HepG2 (cell line): ENCODE results near the gene FGF1. TPM values are rescaled to one million over a fixed set of nuclear protein-coding genes. Genes with fewer than 3 reads are reported as not detected.

Source experiments
- ATAC-seq: fragments of 200-7000 bp; cut with Tn5 transposase; 3 replicates; pipeline ENCODE4 v1.9.1; 2020; ENCODE audit warnings: mild to moderate bottlenecking, moderate library complexity
- BruUV-seq: library from RNA; stranded (reverse); fragments of 400-500 nt; replicated peaks from 2 replicates; lab custom pipeline; 2021; lab: Mats Ljungman, UMichigan
- CTCF ChIA-PET: fragments of 300-600 bp; formaldehyde crosslinking; extraction: SDS; loops from one replicate; lab custom pipeline; 2021; ENCODE audit warnings: low total read pairs, inconsistent platforms, low intra/inter-chr PET ratio; lab: Yijun Ruan, JAX
- POLR2A ChIA-PET: fragments of 350-600 bp; sonication (Branson Sonifier 250); formaldehyde crosslinking; loops from one replicate; lab custom pipeline; 2020; ENCODE audit warnings: antibody characterized with exemption, inconsistent platforms; lab: Yijun Ruan, JAX
- DNase-seq: peaks from one replicate; pipeline ENCODE4 v3.0.0-alpha.2; 2015; ENCODE audit warnings: low spot score
- FAIRE-seq: peaks from 3 replicates; lab custom pipeline; 2011; peaks lifted over from hg19 to GRCh38; lab: Jason Lieb, UNC
- H2AFZ ChIP-seq: one replicate; pipeline ENCODE4 v1.6.1; 2011; ENCODE audit warnings: low read length, inconsistent platforms
- H3K27ac ChIP-seq: fragments of 300-600 bp; 3 replicates; pipeline ENCODE4 v1.8.0; 2011; ENCODE audit warnings: mixed run types, mild to moderate bottlenecking, mixed read lengths, low read length, inconsistent platforms; ENCODE audit not compliant: insufficient read depth; ENCODE audit errors: extremely low read length
- H3K27me3 ChIP-seq, 2 experiments: fragments of 200-600 bp in 1 of 2; 2 replicates in 1 of 2; 3 replicates in 1 of 2; pipeline versions ENCODE4 v1.6.0 to v1.8.0; 2011; ENCODE audit warnings: low read length in 2 of 2, mild to moderate bottlenecking in 2 of 2, moderate library complexity in 2 of 2, inconsistent platforms in 1 of 2; ENCODE audit not compliant: insufficient read depth in 2 of 2, control insufficient read depth in 1 of 2
- H3K36me3 ChIP-seq, 2 experiments: fragments of 200-600 bp in 1 of 2; replicated peaks in 1 of 2; 2 replicates in 1 of 2; 3 replicates in 1 of 2; pipeline versions ENCODE4 v1.5.1 to v1.8.0; 2011; ENCODE audit warnings: low read length in 2 of 2, inconsistent platforms in 1 of 2; ENCODE audit not compliant: insufficient read depth in 2 of 2, control insufficient read depth in 1 of 2
- H3K4me1 ChIP-seq: 2 replicates; pipeline ENCODE4 v1.5.1; 2012; ENCODE audit warnings: low read length, inconsistent platforms; ENCODE audit not compliant: insufficient read depth
- H3K4me2 ChIP-seq: 2 replicates; pipeline ENCODE4 v1.6.0; 2011; ENCODE audit warnings: low read depth, low read length, inconsistent platforms
- H3K4me3 ChIP-seq, 3 experiments: fragments of 200-600 bp in 1 of 3; sonication (generic), shearing (Covaris generic) in 1 of 3; replicated peaks in 1 of 3; 2 replicates each; pipeline ENCODE4 v1.5.1; 2011 to 2016; ENCODE audit warnings: low read length in 3 of 3, inconsistent platforms in 2 of 3, low read depth in 2 of 3, mild to moderate bottlenecking in 2 of 3, control low read depth in 1 of 3, mixed read lengths in 1 of 3; ENCODE audit not compliant: insufficient read depth in 1 of 3
- H3K79me2 ChIP-seq: one replicate; pipeline ENCODE4 v1.6.1; 2011; ENCODE audit warnings: low read length, inconsistent platforms; ENCODE audit not compliant: insufficient read depth
- H3K9ac ChIP-seq: 2 replicates; pipeline ENCODE4 v1.6.0; 2011; ENCODE audit warnings: mild to moderate bottlenecking, low read depth, low read length, inconsistent platforms; ENCODE audit not compliant: insufficient read depth
- H3K9me3 ChIP-seq: 2 replicates; pipeline ENCODE4 v1.5.1; 2012; ENCODE audit warnings: mild to moderate bottlenecking, low read length
- H4K20me1 ChIP-seq: 2 replicates; pipeline ENCODE4 v1.6.0; 2011; ENCODE audit warnings: inconsistent platforms, mild to moderate bottlenecking, low read length, moderate library complexity; ENCODE audit not compliant: insufficient read depth
- ATF1 ChIP-seq: IDR thresholded peaks from 2 replicates; pipeline ENCODE4 v1.6.1; 2016; ENCODE audit warnings: mild to moderate bottlenecking, control low read depth
- DBP ChIP-seq: sonication (generic); formaldehyde crosslinking; IDR thresholded peaks from 2 replicates; pipeline ENCODE4 v1.4.0; 2020; ENCODE audit warnings: missing genetic modification reagents; ENCODE audit errors: not compliant biosample characterization
- HHEX ChIP-seq: IDR thresholded peaks from 2 replicates; pipeline ENCODE4 v1.6.1; 2016; ENCODE audit warnings: control low read depth
- HOMEZ ChIP-seq: IDR thresholded peaks from 2 replicates; pipeline ENCODE4 v1.6.1; 2016; ENCODE audit warnings: low read depth
- MXD4 ChIP-seq: IDR thresholded peaks from 2 replicates; pipeline ENCODE4 v1.6.1; 2016; ENCODE audit warnings: mild to moderate bottlenecking, missing biosample characterization, missing genetic modification reagents
- NFIB ChIP-seq: sonication (generic); formaldehyde crosslinking; IDR thresholded peaks from 2 replicates; pipeline ENCODE4 v1.9.0; 2021; ENCODE audit warnings: missing genetic modification reagents, mild to moderate bottlenecking, borderline replicate concordance
- POLR2AphosphoS2 ChIP-seq: IDR thresholded peaks from 2 replicates; pipeline ENCODE4 v1.6.1; 2011; ENCODE audit warnings: low read depth, low read length, improper control_type of control experiment
- ZBTB7A ChIP-seq: sonication (generic); formaldehyde crosslinking; IDR thresholded peaks from 2 replicates; pipeline ENCODE4 v1.8.0; 2022; ENCODE audit warnings: mild to moderate bottlenecking, missing genetic modification reagents
- ZNF274 ChIP-seq: sonication (generic); formaldehyde crosslinking; IDR thresholded peaks from 2 replicates; pipeline ENCODE4 v1.5.1; 2020; ENCODE audit warnings: mild to moderate bottlenecking, missing genetic modification reagents
- ZNF44 ChIP-seq: sonication (generic); formaldehyde crosslinking; IDR thresholded peaks from 2 replicates; pipeline ENCODE4 v1.5.1; 2020; ENCODE audit warnings: mild to moderate bottlenecking, missing genetic modification reagents
- ZNF709 ChIP-seq: sonication (generic); formaldehyde crosslinking; IDR thresholded peaks from 2 replicates; pipeline ENCODE4 v1.5.0; 2020; ENCODE audit warnings: mild to moderate bottlenecking, missing genetic modification reagents
- ZNF768 ChIP-seq: sonication (generic); formaldehyde crosslinking; IDR thresholded peaks from 2 replicates; pipeline ENCODE4 v1.4.0; 2020; ENCODE audit warnings: missing genetic modification reagents
- ZNF770 ChIP-seq: sonication (generic); formaldehyde crosslinking; IDR thresholded peaks from 2 replicates; pipeline ENCODE4 v1.5.0; 2020; ENCODE audit warnings: mild to moderate bottlenecking, missing genetic modification reagents
- WGBS: methylation state at CpG from one replicate; pipeline ENCODE4 v1.1.6; 2017; ENCODE audit warnings: low lambda C conversion rate; 5-methylcytosine and 5-hydroxymethylcytosine counted together
- in situ Hi-C: cut with HindIII; loops from 2 replicates; pipeline ENCODE4 v1.10.0; 2017; ENCODE audit warnings: low pct_unique_long_range_greater_than_20kb; ENCODE audit not compliant: extremely low pct_ligation_motif_present
- intact Hi-C: fragments of 100-400 bp; cut with micrococcal nuclease; formaldehyde crosslinking; loops from one replicate; pipeline ENCODE4 v1.10.0; 2022; ENCODE audit not compliant: unreplicated experiment
- polyA plus RNA-seq, 8 experiments: library from polyadenylated mRNA; depleted of rRNA in 3 of 8; stranded (reverse) in 7 of 8; unstranded in 1 of 8; fragments of >200 nt; fragmentation: Illumina TruSeq in 4 of 8; extraction: Trizol in 4 of 8; gene quantifications; 2 replicates each; pipeline versions ENCODE4 v1.2.1 to v1.2.3, GENCODE V29; 2011 to 2016; ENCODE audit warnings: low read depth in 4 of 8, missing spikeins in 1 of 8, mixed read lengths in 1 of 8; ENCODE audit not compliant: insufficient read depth in 1 of 8
- total RNA-seq, 5 experiments: library from RNA; depleted of rRNA; stranded (reverse); fragments of >200 nt; fragmentation: Illumina TruSeq; extraction: Trizol; gene quantifications; 2 replicates each; pipeline ENCODE4 v1.2.3, GENCODE V29; 2016; ENCODE audit warnings: low read depth in 1 of 5
- TF ChIP-seq, protein P1 (sequence below), 2 experiments: sonication (generic) in 1 of 2; formaldehyde crosslinking in 1 of 2; IDR thresholded peaks; 2 replicates each; pipeline versions ENCODE4 v1.6.1 to v1.9.0; 2014 to 2022; ENCODE audit warnings: antibody characterized with exemption in 1 of 2, borderline replicate concordance in 1 of 2, inconsistent platforms in 1 of 2, low read depth in 1 of 2, missing genetic modification reagents in 1 of 2
- TF ChIP-seq, protein P2 (sequence below): sonication (generic); formaldehyde crosslinking; IDR thresholded peaks from 2 replicates; pipeline ENCODE4 v1.8.0; 2022; ENCODE audit warnings: missing genetic modification reagents, low read depth, mild to moderate bottlenecking, borderline replicate concordance

The FGF1 gene
- total and polyA plus RNA-seq, 2 of the 13 experiments (the other 11 are each of a cell fraction or from before 2014, with no cell fraction given), result not detected

DNA sequence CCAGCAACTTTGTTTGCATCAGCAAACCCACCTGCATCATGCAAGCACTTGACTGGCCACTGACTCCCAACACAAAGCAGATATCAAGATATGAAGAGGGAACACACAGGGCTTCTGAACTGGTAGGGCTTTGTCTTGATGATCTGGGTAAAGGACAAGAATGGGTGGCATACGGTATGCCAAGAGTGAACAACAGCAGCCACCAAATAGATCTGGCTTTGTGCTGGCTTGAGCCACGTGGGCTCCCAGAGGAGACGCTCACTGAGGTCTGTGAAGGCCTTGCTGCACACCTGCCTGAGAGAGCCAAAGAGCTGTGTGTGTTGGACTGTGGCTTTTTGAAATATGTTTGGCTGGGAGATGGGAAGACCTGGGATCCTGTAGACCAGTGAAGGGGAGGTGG lies 43.5 kb downstream of the FGF1 start:
- Histone ChIP-seq H3K4me2 (no peak overlapping the region), H4K20me1 (no peaks in the 10 kb centered on the region), H2AFZ (no peak overlapping the region), H3K27me3 (peaks cover 0 to 6% of the 10 kb centered on the region in 2 experiments; a peak in 3 of 5 replicates), H3K4me3 (no peak overlapping the region), H3K79me2 (no peaks in the 10 kb centered on the region), H3K9me3 (no peaks in the 10 kb centered on the region), H3K27ac (no peak overlapping the region), H3K36me3 (no peaks in the 10 kb centered on the region), H3K4me1 (0 out of 2 replicates have a peak, but pooled peaks cover 10% of the 10 kb centered on the region), H3K9ac (no peak overlapping the region)
- FAIRE-seq, result no peak
- intact Hi-C loops (no loop called here), in situ Hi-C loops (no loop called here)
- ATAC-seq, result no peak
- whole genome bisulfite sequencing, result 44% methylated on average over 3 of the region's 3 CpGs
- BruUV-seq, result no TSS peak
- no peak for DNase-seq
- CTCF ChIA-PET, result no interaction called here
- POLR2A ChIA-PET, result no interaction called here
- TF ChIP-seq, protein P1, sequence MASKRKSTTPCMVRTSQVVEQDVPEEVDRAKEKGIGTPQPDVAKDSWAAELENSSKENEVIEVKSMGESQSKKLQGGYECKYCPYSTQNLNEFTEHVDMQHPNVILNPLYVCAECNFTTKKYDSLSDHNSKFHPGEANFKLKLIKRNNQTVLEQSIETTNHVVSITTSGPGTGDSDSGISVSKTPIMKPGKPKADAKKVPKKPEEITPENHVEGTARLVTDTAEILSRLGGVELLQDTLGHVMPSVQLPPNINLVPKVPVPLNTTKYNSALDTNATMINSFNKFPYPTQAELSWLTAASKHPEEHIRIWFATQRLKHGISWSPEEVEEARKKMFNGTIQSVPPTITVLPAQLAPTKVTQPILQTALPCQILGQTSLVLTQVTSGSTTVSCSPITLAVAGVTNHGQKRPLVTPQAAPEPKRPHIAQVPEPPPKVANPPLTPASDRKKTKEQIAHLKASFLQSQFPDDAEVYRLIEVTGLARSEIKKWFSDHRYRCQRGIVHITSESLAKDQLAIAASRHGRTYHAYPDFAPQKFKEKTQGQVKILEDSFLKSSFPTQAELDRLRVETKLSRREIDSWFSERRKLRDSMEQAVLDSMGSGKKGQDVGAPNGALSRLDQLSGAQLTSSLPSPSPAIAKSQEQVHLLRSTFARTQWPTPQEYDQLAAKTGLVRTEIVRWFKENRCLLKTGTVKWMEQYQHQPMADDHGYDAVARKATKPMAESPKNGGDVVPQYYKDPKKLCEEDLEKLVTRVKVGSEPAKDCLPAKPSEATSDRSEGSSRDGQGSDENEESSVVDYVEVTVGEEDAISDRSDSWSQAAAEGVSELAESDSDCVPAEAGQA (IDR thresholded peaks at IDR 0.05; ENCODE audit: low read depth), result no peak
- TF ChIP-seq, protein P1 (CRISPR knock-in tag; IDR thresholded peaks at IDR 0.05; ENCODE audit: borderline replicate concordance), result no peak
- no peak for TF ChIP-seq ZNF709 (CRISPR knock-in tag)
- no peak for TF ChIP-seq MXD4 (CRISPR knock-in tag)
- TF ChIP-seq ZNF770, result no peak
- TF ChIP-seq ZNF274 (CRISPR knock-in tag), result no peak
- no peak for TF ChIP-seq ZNF44 (CRISPR knock-in tag)
- no peak for TF ChIP-seq NFIB (CRISPR knock-in tag)
- no peak for TF ChIP-seq HHEX
- no peak for TF ChIP-seq HOMEZ
- TF ChIP-seq, protein P2, sequence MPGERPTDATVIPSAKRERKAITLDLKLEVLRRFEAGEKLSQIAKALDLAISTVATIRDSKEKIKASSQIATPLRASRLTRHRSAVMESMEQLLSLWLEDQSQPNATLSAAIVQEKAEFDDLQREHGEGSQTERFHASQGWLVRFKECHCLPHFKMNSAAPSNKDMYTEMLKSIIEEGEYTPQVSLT (CRISPR knock-in tag), result no peak
- TF ChIP-seq ZNF768, result no peak
- no peak for TF ChIP-seq ZBTB7A (CRISPR knock-in tag)
- TF ChIP-seq ATF1 (CRISPR knock-in tag), result no peak
- no peak for TF ChIP-seq DBP (CRISPR knock-in tag)
- TF ChIP-seq POLR2AphosphoS2, result no peak
